H1 (cell line): ENCODE data around the gene HIPK3. TPM values are rescaled to one million over a fixed set of nuclear protein-coding genes. Genes with fewer than 3 reads are reported as not detected.

Source experiments
- CTCF ChIA-PET: fragments of 300-600 bp; sonication (Branson Sonifier 250); formaldehyde crosslinking; loops from one replicate; lab custom pipeline; 2021; ENCODE audit not compliant: partially characterized antibody; lab: Charles Lee
- POLR2A ChIA-PET: fragments of 300-600 bp; sonication (Branson Sonifier 250); formaldehyde crosslinking; loops from one replicate; lab custom pipeline; 2021; ENCODE audit warnings: inconsistent platforms; ENCODE audit not compliant: partially characterized antibody; lab: Charles Lee
- DNase-seq, 2 experiments: peaks; one replicate each; pipeline versions ENCODE4 v3.0.0 to v3.0.0-alpha.2; 2010 to 2022; ENCODE audit warnings: low spot score in 2 of 2, low read depth in 1 of 2, mixed read lengths in 1 of 2
- FAIRE-seq: peaks from 2 replicates; lab custom pipeline; 2011; peaks lifted over from hg19 to GRCh38; lab: Jason Lieb, UNC
- H2AFZ ChIP-seq: 2 replicates; pipeline ENCODE4 v1.8.1; 2012; ENCODE audit warnings: low read length, inconsistent platforms
- H2AK5ac ChIP-seq: 2 replicates; pipeline ENCODE4 v1.6.1; 2013; ENCODE audit warnings: low read depth, low read length
- H2BK120ac ChIP-seq: replicated peaks from 2 replicates; pipeline ENCODE3; 2013; ENCODE audit warnings: low read depth, low read length, inconsistent platforms
- H2BK12ac ChIP-seq: 2 replicates; pipeline ENCODE4 v1.6.1; 2013; ENCODE audit warnings: low read depth, low read length
- H2BK15ac ChIP-seq: 2 replicates; pipeline ENCODE4 v1.6.1; 2013; ENCODE audit warnings: low read length
- H2BK20ac ChIP-seq: 2 replicates; pipeline ENCODE4 v1.6.1; 2013; ENCODE audit warnings: low read length
- H2BK5ac ChIP-seq: 2 replicates; pipeline ENCODE4 v1.6.1; 2013; ENCODE audit warnings: low read depth, low read length
- H3K14ac ChIP-seq: 2 replicates; pipeline ENCODE4 v1.6.1; 2013; ENCODE audit warnings: inconsistent platforms; ENCODE audit not compliant: insufficient read length
- H3K18ac ChIP-seq: 2 replicates; pipeline ENCODE4 v1.6.1; 2013; ENCODE audit warnings: low read length; ENCODE audit errors: extremely low read depth
- H3K23ac ChIP-seq: 2 replicates; pipeline ENCODE4 v1.6.1; 2013; ENCODE audit warnings: inconsistent platforms; ENCODE audit not compliant: insufficient read length
- H3K23me2 ChIP-seq: 2 replicates; pipeline ENCODE4 v1.6.1; 2013; ENCODE audit warnings: low read depth, low read length
- H3K27ac ChIP-seq: 2 replicates; pipeline ENCODE4 v1.6.1; 2011; ENCODE audit warnings: low read depth, low read length, inconsistent platforms
- H3K27me3 ChIP-seq, 4 experiments: replicated peaks in 1 of 4; 1 replicate in 1 of 4; 2 replicates in 3 of 4; pipeline versions ENCODE4 v1.6.1 to v1.8.1; 2011 to 2013; ENCODE audit warnings: low read length in 3 of 4, mild to moderate bottlenecking in 3 of 4, inconsistent platforms in 2 of 4, mixed read lengths in 2 of 4, moderate library complexity in 1 of 4; ENCODE audit not compliant: control insufficient read depth in 3 of 4, insufficient read depth in 3 of 4; ENCODE audit errors: extremely low read depth in 1 of 4
- H3K36me3 ChIP-seq, 4 experiments: 2 replicates each; pipeline versions ENCODE4 v1.6.1 to v1.8.1; 2011 to 2013; ENCODE audit warnings: mild to moderate bottlenecking in 4 of 4, low read length in 3 of 4, moderate library complexity in 2 of 4, control low read depth in 1 of 4, inconsistent platforms in 1 of 4; ENCODE audit not compliant: insufficient read depth in 4 of 4, control insufficient read depth in 2 of 4
- H3K4ac ChIP-seq: replicated peaks from 2 replicates; pipeline ENCODE3; 2013; ENCODE audit warnings: low read length, low read depth, mixed read lengths, inconsistent platforms; ENCODE audit not compliant: insufficient read length
- H3K4me1 ChIP-seq, 4 experiments: replicated peaks in 1 of 4; 1 replicate in 1 of 4; 2 replicates in 3 of 4; pipeline versions ENCODE4 v1.6.1 to v1.8.1; 2011 to 2013; ENCODE audit warnings: low read length in 3 of 4, inconsistent platforms in 2 of 4, mixed read lengths in 1 of 4; ENCODE audit not compliant: insufficient read depth in 4 of 4, control insufficient read depth in 3 of 4
- H3K4me2 ChIP-seq, 2 experiments: 2 replicates each; pipeline versions ENCODE4 v1.6.1 to v1.8.1; 2011 to 2013; ENCODE audit warnings: low read depth in 2 of 2, low read length in 2 of 2, control low read depth in 1 of 2, inconsistent platforms in 1 of 2, mild to moderate bottlenecking in 1 of 2; ENCODE audit not compliant: insufficient read depth in 1 of 2
- H3K4me3 ChIP-seq, 4 experiments: fragments of 200-600, 300-600 bp in 1 of 4; sonication (generic), shearing (Covaris generic), sonication (Bioruptor Twin) in 1 of 4; 2 replicates each; pipeline versions ENCODE4 v1.5.1 to v1.8.1; 2011 to 2016; ENCODE audit warnings: low read length in 4 of 4, low read depth in 3 of 4, control low read depth in 2 of 4, inconsistent platforms in 2 of 4, mild to moderate bottlenecking in 2 of 4, mixed read lengths in 1 of 4, moderate library complexity in 1 of 4; ENCODE audit not compliant: insufficient read depth in 2 of 4; ENCODE audit errors: extremely low read depth in 1 of 4
- H3K56ac ChIP-seq: replicated peaks from 2 replicates; pipeline ENCODE3; 2013; ENCODE audit warnings: low read depth, mild to moderate bottlenecking, mixed read lengths, low read length, inconsistent platforms; ENCODE audit not compliant: insufficient read length
- H3K79me1 ChIP-seq: 2 replicates; pipeline ENCODE4 v1.6.1; 2013; ENCODE audit warnings: low read depth, low read length, control low read depth
- H3K79me2 ChIP-seq, 2 experiments: 2 replicates each; pipeline versions ENCODE4 v1.6.1 to v1.8.1; 2012 to 2013; ENCODE audit warnings: low read length in 2 of 2, mild to moderate bottlenecking in 2 of 2, inconsistent platforms in 1 of 2; ENCODE audit not compliant: insufficient read depth in 2 of 2, control insufficient read depth in 1 of 2
- H3K9ac ChIP-seq, 4 experiments: replicated peaks in 1 of 4; 1 replicate in 1 of 4; 2 replicates in 3 of 4; pipeline versions ENCODE4 v1.6.1 to v1.8.1; 2011 to 2013; ENCODE audit warnings: low read depth in 3 of 4, low read length in 3 of 4, control low read depth in 2 of 4, mild to moderate bottlenecking in 2 of 4, moderate library complexity in 2 of 4, inconsistent platforms in 1 of 4; ENCODE audit errors: extremely low read depth in 1 of 4
- H3K9me3 ChIP-seq, 2 experiments: 2 replicates each; pipeline versions ENCODE4 v1.6.1 to v1.8.1; 2012 to 2013; ENCODE audit warnings: mild to moderate bottlenecking in 2 of 2, moderate library complexity in 2 of 2, control low read depth in 1 of 2, inconsistent platforms in 1 of 2, low read depth in 1 of 2, low read length in 1 of 2, mixed read lengths in 1 of 2; ENCODE audit not compliant: insufficient read depth in 2 of 2
- H4K20me1 ChIP-seq, 2 experiments: replicated peaks in 1 of 2; 2 replicates each; pipeline versions ENCODE3 to v1.8.1; 2011 to 2013; ENCODE audit warnings: inconsistent platforms in 2 of 2, low read length in 2 of 2, mild to moderate bottlenecking in 1 of 2; ENCODE audit not compliant: insufficient read depth in 2 of 2, control insufficient read depth in 1 of 2
- H4K5ac ChIP-seq: 2 replicates; pipeline ENCODE4 v1.6.1; 2013; ENCODE audit warnings: low read length, low read depth, mixed read lengths, inconsistent platforms; ENCODE audit not compliant: insufficient read length
- H4K8ac ChIP-seq: 2 replicates; pipeline ENCODE4 v1.8.0; 2013; ENCODE audit warnings: mild to moderate bottlenecking, moderate library complexity, low read length, inconsistent platforms; ENCODE audit not compliant: insufficient read depth; ENCODE audit errors: extremely low read depth
- H4K91ac ChIP-seq: replicated peaks from 2 replicates; pipeline ENCODE3; 2013; ENCODE audit warnings: low read length, mixed read lengths, inconsistent platforms; ENCODE audit not compliant: insufficient read length
- ATF3 ChIP-seq: IDR thresholded peaks from 2 replicates; pipeline ENCODE4 v1.6.1; 2011; ENCODE audit warnings: low read depth, mild to moderate bottlenecking, low read length; ENCODE audit not compliant: insufficient read depth
- EGR1 ChIP-seq: IDR thresholded peaks from 2 replicates; pipeline ENCODE4 v1.6.1; 2011; ENCODE audit warnings: low read depth, low read length, borderline replicate concordance
- HDAC2 ChIP-seq, 2 experiments: fragments of 300-600 bp in 1 of 2; sonication (generic) in 1 of 2; IDR thresholded peaks; 2 replicates each; pipeline ENCODE4 v1.6.1; 2011 to 2012; ENCODE audit warnings: low read depth in 2 of 2, low read length in 2 of 2, mild to moderate bottlenecking in 2 of 2, moderate library complexity in 2 of 2, borderline replicate concordance in 1 of 2, inconsistent platforms in 1 of 2
- RBBP5 ChIP-seq: IDR thresholded peaks from 2 replicates; pipeline ENCODE4 v1.7.1; 2012; ENCODE audit warnings: low read depth, mild to moderate bottlenecking, inconsistent platforms, low read length, moderate library complexity, borderline replicate concordance
- RNF2 ChIP-seq: fragments of 200-900, 300-1000 bp; sonication (generic); IDR thresholded peaks from 2 replicates; pipeline ENCODE4 v1.7.1; 2016; ENCODE audit warnings: borderline replicate concordance, low read depth, mild to moderate bottlenecking, antibody characterized with exemption, low read length; ENCODE audit not compliant: poor library complexity, severe bottlenecking; ENCODE audit errors: missing control alignments
- SAP30 ChIP-seq: fragments of 300-600 bp; sonication (generic); IDR thresholded peaks from 2 replicates; pipeline ENCODE4 v1.7.1; 2012; ENCODE audit warnings: low read length, moderate library complexity, mild to moderate bottlenecking, inconsistent platforms; ENCODE audit not compliant: insufficient read depth, insufficient replicate concordance
- SIN3A ChIP-seq, 2 experiments: IDR thresholded peaks in 1 of 2; conservative IDR thresholded peaks in 1 of 2; 2 replicates each; pipeline ENCODE4 v1.6.1; 2011 to 2012; ENCODE audit warnings: low read length in 2 of 2, improper control_type of control experiment in 1 of 2, low read depth in 1 of 2, mild to moderate bottlenecking in 1 of 2
- TBP ChIP-seq: IDR thresholded peaks from 2 replicates; pipeline ENCODE4 v1.6.1; 2011; ENCODE audit warnings: low read depth, low read length, improper control_type of control experiment
- USF2 ChIP-seq: IDR thresholded peaks from 2 replicates; pipeline ENCODE4 v1.6.1; 2011; ENCODE audit warnings: low read length, improper control_type of control experiment
- WGBS, 2 experiments: shearing (Covaris generic) in 1 of 2; methylation state at CpG; one replicate each; pipeline versions ENCODE4 v1.1.6 to v1.1.7; 2013 to 2015; ENCODE audit warnings: low lambda C conversion rate in 2 of 2, mixed read lengths in 2 of 2, inconsistent platforms in 1 of 2, low coverage in 1 of 2, missing lambda C conversion rate in 1 of 2; ENCODE audit not compliant: insufficient replicate concordance in 2 of 2, insufficient coverage in 1 of 2, insufficient read length in 1 of 2; ENCODE audit errors: extremely low coverage in 1 of 2, missing lambda C conversion rate in 1 of 2; 5-methylcytosine and 5-hydroxymethylcytosine counted together
- polyA plus RNA-seq, 7 experiments: library from polyadenylated mRNA; depleted of rRNA in 3 of 7; stranded (reverse) in 5 of 7; unstranded in 2 of 7; fragments of >200 nt in 5 of 7; fragments of 200-250 nt in 2 of 7; gene quantifications; 1 replicate in 5 of 7; 2 replicates in 1 of 7; 4 replicates in 1 of 7; pipeline versions ENCODE4 v1.2.1 to v1.2.3, GENCODE V29; 2011 to 2013; ENCODE audit warnings: missing spikeins in 2 of 7, mixed read lengths in 2 of 7
- total RNA-seq: library from RNA; stranded (reverse); fragmentation: NEBNext Ultra II Directional; extraction: Animal tissue kit (Norgen Biotek cat#: 25700); gene quantifications from 2 replicates; pipeline ENCODE4 v1.2.1, GENCODE V29; 2021

The HIPK3 gene
- total and polyA plus RNA-seq, 2 of the 8 experiments (the other 6 are each of a cell fraction or from before 2014, with no cell fraction given): 5.0 to 22.3 TPM

- no peak overlapping the region for H4K8ac ChIP-seq
- no peak overlapping the region for H3K56ac ChIP-seq
- no peak overlapping the region for H2BK120ac ChIP-seq
- H3K36me3 ChIP-seq: no peaks in the 10 kb centered on the region
- no peak overlapping the region for H3K9ac ChIP-seq
- H2BK5ac ChIP-seq: no peak overlapping the region
- 82% methylated on average over 10 of the region's 13 CpGs; no CpG with 5 or more reads in 1 of the 2 experiments for WGBS, 2 experiments
- no peak overlapping the region for H3K4ac ChIP-seq
- DNase-seq: no peak
- H3K4me1 ChIP-seq: no peaks in the 10 kb centered on the region
- H3K4me3 ChIP-seq: no peak overlapping the region
- FAIRE-seq: no peak
- peaks cover 0 to 79% of the 10 kb centered on the region in 2 experiments; a peak in 2 of 4 replicates for H3K79me2 ChIP-seq
- H2BK15ac ChIP-seq: no peak overlapping the region
- H3K79me1 ChIP-seq: no peaks in the 10 kb centered on the region; the same call in 1 of the 2 replicates
- H3K4me2 ChIP-seq: no peak overlapping the region
- CTCF ChIA-PET: no interaction called here
- no peak overlapping the region for H4K5ac ChIP-seq
- H3K9me3 ChIP-seq: no peaks in the 10 kb centered on the region
- H2BK20ac ChIP-seq: no peak overlapping the region
- H3K27ac ChIP-seq: no peak overlapping the region
- POLR2A ChIA-PET: interaction anchor here (0.6 kb wide), 1 partner anchor 22 kb away, joined by 4 read pairs; no protein-coding TSS in a partner anchor
- peaks cover 0 to 2% of the 10 kb centered on the region in 2 experiments for H4K20me1 ChIP-seq
- H3K23ac ChIP-seq: no peak overlapping the region
- H4K91ac ChIP-seq: no peak overlapping the region
- no peaks in the 10 kb centered on the region for H3K27me3 ChIP-seq
- no peaks in the 10 kb centered on the region for H3K23me2 ChIP-seq
- no peak overlapping the region for H3K18ac ChIP-seq
- no peak overlapping the region for H2AFZ ChIP-seq
- no peak overlapping the region for H2AK5ac ChIP-seq
- no peak overlapping the region for H3K14ac ChIP-seq
- no peak overlapping the region for H2BK12ac ChIP-seq
- TF ChIP-seq RNF2: no peak
- TF ChIP-seq EGR1: no peak
- no peak for TF ChIP-seq HDAC2 (IDR thresholded peaks at IDR 0.05; ENCODE audit: borderline replicate concordance in 1 of 2, low read depth in 2 of 2, low read length in 2 of 2)
- TF ChIP-seq RBBP5: no peak
- no peak for TF ChIP-seq ATF3
- TF ChIP-seq USF2: no peak
- no peak for TF ChIP-seq SAP30
- TF ChIP-seq SIN3A (conservative IDR thresholded peaks at IDR 0.05 in 1 of 2, IDR thresholded peaks at IDR 0.05 in 1 of 2; ENCODE audit: low read depth in 1 of 2, low read length in 2 of 2): no peak
- no peak for TF ChIP-seq TBP
Measured at GRCh38 chr11:33272338-33273107, 15.3 kb downstream of the HIPK3 start.
